ENCODE data around the gene NOP53. TPM values are rescaled to one million over a fixed set of nuclear protein-coding genes. Genes with fewer than 3 reads are reported as not detected.
A peak's percentile ranks its signal among the peaks of the same experiment; 100 is the strongest.

The NOP53 gene
- polyA plus RNA-seq (ENCODE audit: insufficient read length in 12 of 12) = 100 to 1,000 TPM in 11 of 12 donors, not detected in 1; 369 to 542 (median 460) TPM
- long read RNA-seq, donor 1, transcript NOP53-201 (13 exons, 1,528 nt) = major isoform, 219 of 429 reads
- long read RNA-seq, donor 1, transcript NOP53-206 (2 exons, 265 nt) = minor isoform, 10 of 429 reads
- long read RNA-seq, donor 1, partial matches to known transcripts = 196 of 429 reads
- long read RNA-seq, donor 1, other reads (novel, unspliced or antisense) = 0 of 429 reads
- long read RNA-seq, donor 2, transcript NOP53-201 (13 exons, 1,528 nt) = major isoform, 184 of 327 reads
- long read RNA-seq, donor 2, transcript NOP53-203 (6 exons, 876 nt) = minor isoform, 5 of 327 reads
- long read RNA-seq, donor 2, transcript NOP53-206 (2 exons, 265 nt) = minor isoform, 17 of 327 reads
- long read RNA-seq, donor 2, partial matches to known transcripts = 115 of 327 reads
- long read RNA-seq, donor 2, other reads (novel, unspliced or antisense) = 6 of 327 reads
- long read RNA-seq, donor 3, transcript NOP53-201 (13 exons, 1,528 nt) = major isoform, 100 of 148 reads
- long read RNA-seq, donor 3, partial matches to known transcripts = 43 of 148 reads
- long read RNA-seq, donor 3, other reads (novel, unspliced or antisense) = 0 of 148 reads
- long read RNA-seq, donor 4, transcript NOP53-201 (13 exons, 1,528 nt) = major isoform, 58 of 121 reads
- long read RNA-seq, donor 4, partial matches to known transcripts = 42 of 121 reads
- long read RNA-seq, donor 4, other reads (novel, unspliced or antisense) = 18 of 121 reads
- long read RNA-seq, donor 5, transcript NOP53-201 (13 exons, 1,528 nt) = major isoform, 225 of 351 reads
- long read RNA-seq, donor 5, partial matches to known transcripts = 118 of 351 reads
- long read RNA-seq, donor 5, other reads (novel, unspliced or antisense) = 5 of 351 reads
- long read RNA-seq, donor 6, transcript NOP53-201 (13 exons, 1,528 nt) = major isoform, 114 of 196 reads
- long read RNA-seq, donor 6, partial matches to known transcripts = 76 of 196 reads
- long read RNA-seq, donor 6, other reads (novel, unspliced or antisense) = 0 of 196 reads
- long read RNA-seq, donor 7, transcript NOP53-201 (13 exons, 1,528 nt) = major isoform, 103 of 159 reads
- long read RNA-seq, donor 7, partial matches to known transcripts = 54 of 159 reads
- long read RNA-seq, donor 7, other reads (novel, unspliced or antisense) = 0 of 159 reads
- long read RNA-seq, donor 8, transcript NOP53-201 (13 exons, 1,528 nt) = major isoform, 257 of 502 reads
- long read RNA-seq, donor 8, transcript NOP53-206 (2 exons, 265 nt) = minor isoform, 6 of 502 reads
- long read RNA-seq, donor 8, partial matches to known transcripts = 137 of 502 reads
- long read RNA-seq, donor 8, other reads (novel, unspliced or antisense) = 98 of 502 reads
- long read RNA-seq, donor 9, transcript NOP53-201 (13 exons, 1,528 nt) = major isoform, 127 of 233 reads
- long read RNA-seq, donor 9, partial matches to known transcripts = 101 of 233 reads
- long read RNA-seq, donor 9, other reads (novel, unspliced or antisense) = 0 of 233 reads
- long read RNA-seq, donor 10, transcript NOP53-206 (2 exons, 265 nt) = minor isoform, 7 of 338 reads
- long read RNA-seq, donor 10, transcript NOP53-201 (13 exons, 1,528 nt) = major isoform, 228 of 338 reads
- long read RNA-seq, donor 10, partial matches to known transcripts = 101 of 338 reads
- long read RNA-seq, donor 10, other reads (novel, unspliced or antisense) = 0 of 338 reads
- long read RNA-seq, donor 11, transcript NOP53-201 (13 exons, 1,528 nt) = major isoform, 188 of 337 reads
- long read RNA-seq, donor 11, partial matches to known transcripts = 134 of 337 reads
- long read RNA-seq, donor 11, other reads (novel, unspliced or antisense) = 6 of 337 reads

DNA sequence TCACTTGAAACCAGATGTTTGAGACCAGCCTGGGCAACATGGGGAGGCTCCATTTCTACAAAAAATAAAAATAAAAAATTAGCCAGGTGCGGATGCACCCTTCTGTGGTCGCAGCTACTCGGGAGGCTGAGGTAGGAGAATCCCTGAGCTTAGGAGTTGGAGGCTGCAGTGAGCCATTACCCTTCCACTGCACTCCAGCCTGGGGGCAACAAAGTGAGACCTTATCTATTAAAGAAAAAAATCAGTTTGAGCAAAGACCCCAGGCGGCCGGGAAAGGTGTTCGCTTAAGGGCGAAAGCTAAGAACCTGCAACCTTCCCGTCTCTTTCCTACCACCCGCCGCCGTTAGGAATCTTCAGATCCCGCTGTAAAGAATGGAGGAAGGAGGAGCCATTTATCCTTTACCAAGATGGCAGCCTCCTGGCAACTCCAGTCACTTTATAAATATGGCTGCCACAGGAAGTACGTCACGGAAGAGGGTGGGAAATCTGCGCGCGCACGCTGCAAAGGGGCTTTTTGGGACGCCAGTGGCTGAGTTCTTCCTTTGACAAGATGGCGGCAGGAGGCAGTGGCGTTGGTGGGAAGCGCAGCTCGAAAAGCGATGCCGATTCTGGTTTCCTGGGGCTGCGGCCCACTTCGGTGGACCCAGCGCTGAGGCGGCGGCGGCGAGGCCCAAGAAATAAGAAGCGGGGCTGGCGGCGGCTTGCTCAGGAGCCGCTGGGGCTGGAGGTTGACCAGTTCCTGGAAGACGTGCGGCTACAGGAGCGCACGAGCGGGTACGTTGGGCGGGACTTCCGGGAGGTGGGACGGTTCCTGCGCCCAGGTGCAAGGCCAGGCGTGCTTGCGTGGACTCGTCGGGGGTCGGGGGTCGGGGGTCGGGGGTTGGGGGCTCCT, at the start of gene NOP53:
NOP53 (plus strand) TSS at position 537 of the 892 bp plus-strand sequence; CDS start at position 551, 14 bp downstream.
- DNase-seq = peak; percentile 97

DNA sequence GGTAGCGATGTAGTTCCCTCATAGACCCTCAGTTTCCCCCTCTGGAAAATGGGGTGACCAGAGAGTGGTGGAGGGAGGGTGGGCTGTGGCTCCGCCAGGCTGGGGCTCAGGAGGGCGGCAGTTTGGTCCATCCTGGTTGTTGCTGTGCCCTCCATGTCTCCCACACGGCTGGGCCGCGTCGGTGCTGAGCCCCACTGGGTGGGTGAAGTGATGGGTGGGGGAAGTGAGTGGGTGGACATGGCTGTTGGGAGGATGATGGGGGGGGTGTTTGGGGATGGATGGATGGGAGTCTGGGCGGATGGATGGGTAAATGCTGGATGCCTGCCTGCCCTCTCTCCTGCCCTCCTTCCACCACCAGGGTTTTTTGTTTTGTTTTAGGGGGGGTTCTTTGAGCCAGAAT, 48.7 kb upstream of the NOP53 start:
- no peak for DNase-seq

DNA sequence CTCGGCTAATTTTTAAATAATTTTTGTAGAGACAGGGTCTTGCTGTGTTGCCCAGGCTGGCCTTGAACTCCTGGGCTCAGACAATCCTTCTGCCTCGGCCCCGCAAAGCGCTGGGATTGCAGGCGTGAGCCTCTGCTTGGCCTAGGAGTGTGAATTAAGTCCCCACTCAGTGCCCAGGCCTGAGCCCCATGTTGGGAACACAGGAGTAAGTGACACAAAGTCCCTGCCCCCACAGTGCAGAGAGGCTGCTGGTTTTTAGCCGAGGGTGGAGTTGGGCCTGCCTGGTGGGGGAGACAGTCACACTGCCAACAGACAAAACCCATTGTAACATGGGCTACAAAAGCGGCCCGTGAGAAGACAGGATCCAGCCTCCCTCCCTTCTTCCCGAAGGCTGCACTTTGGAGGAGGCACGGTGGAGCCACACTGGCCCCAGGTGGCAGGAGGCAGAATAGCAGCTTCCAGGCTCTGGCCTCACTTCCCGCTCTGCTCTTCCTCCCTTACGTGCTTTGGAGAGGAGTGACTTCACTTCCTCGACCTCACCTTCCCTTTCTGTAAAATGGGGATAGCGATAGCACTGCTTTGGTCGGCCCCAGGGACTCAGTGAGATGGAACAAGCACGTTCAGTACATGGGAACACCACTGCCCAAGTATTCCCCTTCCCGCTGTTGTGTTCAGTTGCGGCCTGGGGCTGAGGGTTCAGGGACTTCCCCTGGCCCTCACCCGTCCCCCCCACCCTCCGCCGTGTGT, 47.3 kb upstream of the NOP53 start:
- DNase-seq = peak; percentile 83

DNA sequence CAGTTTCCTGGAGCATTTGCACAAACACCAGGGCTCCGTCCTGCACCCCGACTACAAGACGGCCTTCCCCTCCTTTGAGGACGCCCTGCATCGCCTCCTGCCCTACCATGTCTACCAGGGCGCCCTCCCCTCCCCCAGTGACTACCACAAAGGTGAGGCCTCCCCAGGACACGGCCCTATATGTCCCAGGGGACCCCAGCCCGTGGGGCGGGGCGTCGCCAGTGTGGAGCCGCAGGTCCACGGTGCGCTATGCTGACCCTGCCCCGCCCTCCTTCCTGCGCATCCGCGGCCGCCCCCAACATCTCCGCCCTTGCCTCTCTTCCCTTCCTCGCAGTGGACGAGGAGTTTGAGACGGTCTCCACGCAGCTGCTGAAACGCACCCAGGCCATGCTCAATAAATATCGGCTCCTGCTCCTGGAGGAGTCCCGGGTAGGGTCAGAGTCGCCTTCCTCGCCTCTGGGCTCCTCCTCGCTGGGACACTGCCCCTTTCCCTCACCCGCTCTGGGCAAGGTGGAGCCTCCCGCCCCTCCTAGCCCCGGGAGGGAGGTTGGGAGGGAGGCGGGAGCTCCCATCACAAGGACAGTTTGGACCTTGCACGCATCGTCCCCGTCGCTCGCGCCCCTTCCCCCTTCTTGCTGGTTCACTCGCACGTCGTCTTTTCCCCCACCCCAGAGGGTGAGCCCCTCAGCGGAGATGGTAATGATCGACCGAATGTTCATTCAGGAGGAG, 46.6 kb upstream of the NOP53 start:
- no peak for DNase-seq

DNA sequence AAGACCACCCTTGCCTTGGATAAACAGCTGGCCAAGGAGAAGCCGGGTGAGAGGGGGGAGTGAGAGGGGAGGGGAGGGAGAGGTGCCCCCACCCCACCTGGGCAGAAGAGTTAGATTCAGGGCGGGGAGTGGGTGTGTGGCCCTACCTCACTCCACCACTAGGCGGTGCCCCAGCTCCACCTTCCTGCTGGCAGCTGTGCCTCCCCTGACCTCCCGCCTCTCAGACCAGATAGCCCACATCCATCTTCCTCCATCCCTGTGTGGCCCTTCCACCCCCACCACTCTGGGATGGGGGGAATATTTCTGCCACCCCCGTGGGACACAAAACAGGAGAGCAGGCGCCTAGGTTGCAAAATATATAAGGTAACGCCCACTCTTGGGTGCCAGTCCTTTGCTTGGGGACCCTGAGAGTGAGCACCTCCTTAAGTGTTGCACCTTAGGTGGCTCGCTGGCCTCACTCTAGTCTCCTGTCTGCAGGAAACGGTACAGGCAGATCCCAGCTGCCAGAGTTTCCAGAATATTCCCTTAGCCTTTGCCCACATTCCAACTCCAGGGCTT, 45.9 kb upstream of the NOP53 start:
- no peak for DNase-seq

DNA sequence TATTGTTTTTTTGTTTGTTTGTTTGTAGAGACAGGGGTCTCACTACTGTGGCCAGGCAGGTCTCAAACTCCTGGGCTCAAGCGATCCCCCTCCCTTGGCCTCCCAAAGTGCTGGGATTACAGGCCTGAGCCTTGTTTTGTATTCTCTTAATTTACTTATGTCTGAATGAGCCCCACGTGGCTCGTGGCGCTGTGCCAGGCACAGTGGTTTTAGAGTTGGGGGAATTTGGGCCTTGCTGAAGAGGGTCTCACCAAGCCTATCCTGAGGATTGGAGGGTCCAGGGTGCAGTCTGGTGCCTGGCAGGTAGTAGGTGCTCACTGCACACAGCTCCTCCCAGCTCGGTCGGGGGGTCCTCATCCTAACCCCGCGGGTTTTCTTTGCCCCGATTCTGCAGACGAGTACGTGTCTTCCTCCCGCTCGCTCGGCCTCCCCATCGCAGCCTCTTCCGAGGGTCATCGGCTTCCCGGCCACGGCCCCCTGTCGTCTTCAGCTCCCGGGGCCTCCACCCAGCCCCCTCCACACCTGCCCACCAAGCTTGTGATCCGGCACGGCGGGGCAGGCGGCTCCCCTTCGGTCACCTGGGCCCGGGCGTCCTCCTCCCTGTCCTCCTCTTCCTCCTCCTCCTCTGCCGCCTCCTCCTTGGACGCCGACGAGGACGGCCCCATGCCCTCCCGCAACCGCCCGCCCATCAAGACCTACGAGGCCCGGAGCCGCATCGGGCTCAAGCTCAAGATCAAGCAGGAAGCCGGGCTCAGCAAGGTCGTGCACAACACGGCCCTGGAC, 44.2 kb upstream of the NOP53 start:
- no peak for DNase-seq

DNA sequence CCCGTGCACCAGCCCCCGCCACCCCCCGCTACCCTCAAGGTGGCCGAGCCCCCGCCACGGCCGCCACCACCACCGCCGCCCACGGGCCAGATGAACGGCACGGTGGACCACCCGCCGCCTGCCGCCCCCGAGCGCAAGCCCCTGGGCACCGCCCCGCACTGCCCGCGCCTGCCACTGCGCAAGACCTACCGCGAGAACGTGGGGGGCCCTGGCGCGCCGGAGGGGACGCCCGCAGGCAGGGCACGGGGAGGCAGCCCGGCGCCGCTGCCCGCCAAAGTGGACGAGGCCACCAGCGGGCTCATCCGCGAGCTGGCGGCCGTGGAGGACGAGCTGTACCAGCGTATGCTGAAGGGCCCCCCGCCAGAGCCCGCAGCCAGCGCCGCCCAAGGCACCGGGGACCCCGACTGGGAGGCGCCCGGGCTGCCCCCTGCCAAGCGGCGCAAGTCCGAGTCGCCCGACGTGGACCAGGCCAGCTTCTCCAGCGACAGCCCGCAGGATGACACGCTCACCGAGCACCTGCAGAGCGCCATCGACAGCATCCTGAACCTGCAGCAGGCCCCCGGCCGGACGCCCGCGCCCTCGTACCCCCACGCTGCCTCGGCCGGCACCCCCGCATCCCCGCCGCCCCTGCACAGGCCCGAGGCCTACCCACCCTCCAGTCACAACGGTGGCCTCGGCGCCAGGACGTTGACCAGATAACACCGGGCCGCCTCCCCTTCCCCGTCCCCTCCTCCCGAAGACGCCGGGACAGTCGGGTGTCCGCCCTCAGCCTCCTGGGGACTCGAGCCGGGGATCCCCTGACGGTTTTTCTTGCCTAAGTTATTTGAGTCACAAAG, 43.4 kb upstream of the NOP53 start:
- no peak for DNase-seq

DNA sequence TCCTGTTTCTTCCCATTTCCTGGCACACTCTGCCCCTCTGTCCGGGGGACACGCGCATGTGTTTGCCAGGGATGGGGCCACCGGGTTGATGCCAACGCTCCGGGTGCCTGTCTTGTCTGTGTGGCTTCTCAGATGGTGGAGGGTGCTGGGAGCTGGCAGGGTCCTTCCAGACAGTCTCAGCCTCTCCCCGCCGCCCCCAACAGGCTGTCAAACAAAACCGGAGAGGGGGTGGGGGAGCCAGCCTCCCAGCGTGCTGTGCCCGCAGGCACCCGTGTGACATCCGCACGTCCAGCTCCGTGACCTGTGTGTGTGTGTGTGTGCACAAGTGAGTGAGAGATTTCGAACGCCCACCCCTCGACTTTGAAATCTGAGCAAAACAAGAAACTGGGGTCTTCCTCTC, 42.7 kb upstream of the NOP53 start:
- DNase-seq = no peak

DNA sequence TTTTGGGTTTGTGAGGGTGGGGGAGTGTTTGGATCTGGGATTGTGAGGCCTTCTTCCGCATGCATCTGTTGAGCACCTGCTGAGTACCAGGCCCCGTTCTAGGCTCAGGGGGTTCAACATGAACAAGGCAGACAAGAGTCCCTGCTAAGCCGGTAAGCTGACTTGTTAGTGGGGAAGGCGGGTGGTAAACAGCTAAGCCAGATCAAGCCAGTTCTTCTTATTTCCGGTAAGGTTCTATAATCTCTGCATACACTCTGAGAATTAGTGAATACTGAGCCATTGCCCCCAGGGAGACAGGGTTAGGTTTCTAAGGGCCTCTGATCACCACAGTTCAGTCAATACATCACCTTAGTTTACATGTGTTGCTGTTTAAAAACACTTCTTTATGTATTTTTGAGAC, 42.0 kb upstream of the NOP53 start:
- no peak for DNase-seq

DNA sequence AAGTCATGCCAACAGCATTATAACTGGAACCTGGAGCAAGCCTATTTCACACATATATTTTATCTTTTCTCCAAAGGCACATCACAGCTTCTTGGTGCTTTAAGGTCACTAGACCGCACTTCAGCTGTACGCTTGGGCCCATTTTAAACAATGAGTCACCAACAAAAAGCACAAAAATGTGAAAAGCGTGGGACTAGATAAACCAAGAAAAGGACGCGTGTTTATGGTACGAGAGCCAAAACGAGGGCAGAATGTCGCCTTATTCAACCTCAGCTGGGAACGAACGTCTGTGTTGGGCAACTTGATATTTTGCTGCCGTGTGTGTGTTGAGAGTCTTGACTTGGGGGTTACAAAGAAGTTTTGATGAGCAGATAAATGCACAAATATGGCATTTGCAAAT, 41.3 kb upstream of the NOP53 start:
- DNase-seq = no peak

DNA sequence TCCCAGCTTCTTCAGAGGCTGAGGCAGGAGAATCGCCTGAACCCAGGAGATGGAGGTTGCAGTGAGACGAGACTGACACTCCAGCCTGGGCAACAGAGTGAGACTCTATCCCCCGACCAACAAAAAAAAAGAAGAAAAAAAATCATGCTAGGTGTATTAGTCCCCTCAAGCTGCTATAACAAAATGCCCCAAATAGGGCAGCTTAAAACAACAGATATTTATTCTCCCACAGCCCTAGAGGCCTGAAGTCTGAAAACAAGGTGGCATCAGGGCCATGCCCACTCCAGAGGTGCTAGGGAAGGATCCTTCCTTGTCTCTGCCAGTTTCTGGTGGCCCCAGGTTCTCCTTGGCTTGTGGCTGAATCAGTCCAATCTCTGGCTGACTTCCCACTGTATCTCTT, 40.7 kb upstream of the NOP53 start:
- DNase-seq = no peak

DNA sequence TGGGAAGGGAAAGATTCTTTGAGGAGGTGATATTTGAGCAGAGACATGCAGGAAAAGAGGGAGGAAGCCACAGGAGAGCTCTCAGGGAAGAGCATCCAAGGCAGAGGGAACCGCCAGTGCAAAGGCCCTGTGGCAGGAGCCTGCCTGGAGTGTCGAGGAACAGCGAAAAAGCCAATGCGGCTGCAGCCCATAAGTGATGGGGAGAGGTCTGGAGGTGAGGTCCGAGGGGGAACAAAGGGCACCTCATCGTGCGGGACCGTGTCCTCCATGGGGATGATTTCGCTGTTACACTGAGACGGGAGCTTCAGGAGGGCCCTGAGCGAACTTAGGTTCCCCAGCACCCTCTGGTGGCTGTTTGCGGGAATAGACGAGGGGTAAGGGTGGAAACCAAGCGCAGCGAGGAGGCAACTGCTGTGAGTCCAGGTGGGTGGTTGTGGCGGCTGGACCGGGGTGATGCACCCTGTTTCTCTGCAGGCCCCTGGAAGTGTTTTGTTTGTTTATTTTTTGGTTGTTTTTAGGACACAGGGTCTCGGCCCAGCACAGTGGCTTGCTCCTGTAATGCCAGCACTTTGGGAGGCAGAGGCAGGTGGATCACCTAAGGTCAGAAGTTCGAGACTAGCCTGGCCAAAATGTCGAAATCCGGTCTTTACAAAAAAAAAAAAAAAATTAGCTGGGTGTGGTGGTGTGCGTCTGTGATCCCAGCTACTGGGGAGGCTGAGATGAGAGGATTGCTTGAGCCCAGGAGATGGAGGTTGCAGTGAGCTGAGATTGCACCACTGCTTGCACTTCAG, 38.0 kb upstream of the NOP53 start:
- DNase-seq = peak; percentile 51

DNA sequence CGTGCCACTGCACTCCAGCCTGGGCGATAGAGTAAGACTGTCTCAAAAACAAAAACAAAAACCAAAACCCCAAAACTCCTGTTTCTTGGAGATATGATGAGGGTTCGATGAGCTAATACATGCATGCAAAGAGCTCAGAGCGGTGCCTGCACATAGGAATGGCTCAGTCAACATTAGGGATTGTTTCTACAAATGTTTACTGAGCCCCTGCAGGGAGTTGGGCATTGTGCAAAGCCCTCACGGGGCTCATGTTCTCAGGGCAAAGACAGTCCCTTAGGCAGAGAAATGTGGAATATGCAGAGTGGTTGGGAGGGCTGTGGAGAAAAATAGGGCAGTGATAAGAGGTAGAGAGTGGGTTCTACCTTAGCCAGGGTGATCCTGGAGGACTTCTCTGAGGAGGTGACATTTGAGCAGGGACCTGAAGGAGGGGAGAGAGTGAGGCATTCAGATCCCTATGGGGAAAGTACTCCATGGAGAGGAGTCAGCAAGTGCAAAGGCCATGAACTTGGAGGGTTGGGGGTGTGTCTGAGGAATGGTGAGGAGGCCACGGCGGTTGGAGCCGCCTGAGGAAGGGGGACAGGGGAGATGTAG, 33.6 kb upstream of the NOP53 start:
- no peak for DNase-seq

All from muscle of arm (tissue), 14 donors.